KOPT-K1 (cell line): ENCODE data around the gene CDKN1C.

Source experiments
- H3K27ac ChIP-seq: fragments of 200-600 bp; sonication (generic); 2 replicates; pipeline ENCODE4 v1.5.1; 2016; ENCODE audit warnings: antibody characterized with exemption, mild to moderate bottlenecking, low read depth, low read length; ENCODE audit not compliant: poor library complexity, severe bottlenecking
- H3K36me3 ChIP-seq: fragments of 200-600 bp; sonication (generic); 2 replicates; pipeline ENCODE4 v1.5.1; 2017; ENCODE audit warnings: antibody characterized with exemption, mild to moderate bottlenecking, low read length, moderate library complexity; ENCODE audit not compliant: insufficient read depth
- H3K9me3 ChIP-seq: fragments of 200-600 bp; sonication (generic); 2 replicates; pipeline ENCODE4 v1.5.1; 2017; ENCODE audit warnings: antibody characterized with exemption, low read length, mild to moderate bottlenecking; ENCODE audit not compliant: insufficient read depth, poor library complexity, severe bottlenecking

Gene CDKN1C

GRCh38 chr11:2844116-2844842 is 41.3 kb downstream of the CDKN1C start:
- no peak overlapping the region for H3K27ac ChIP-seq
- no peaks in the 10 kb centered on the region for H3K36me3 ChIP-seq
- no peaks in the 10 kb centered on the region for H3K9me3 ChIP-seq

- Histone ChIP-seq H3K27ac (no peak overlapping the region), H3K9me3 (no peaks in the 10 kb centered on the region), H3K36me3 (no peaks in the 10 kb centered on the region)
Observed at GRCh38 chr11:2843551-2843950, 42.0 kb downstream of the CDKN1C start.

- no peaks in the 10 kb centered on the region for H3K36me3 ChIP-seq
Observed at GRCh38 chr11:2842876-2843275, 42.7 kb downstream of the CDKN1C start.

GRCh38 chr11:2841411-2842190 is 44.0 kb downstream of the CDKN1C start:
- Histone ChIP-seq H3K36me3 (no peaks in the 10 kb centered on the region), H3K27ac (no peak overlapping the region), H3K9me3 (no peaks in the 10 kb centered on the region)

More at GRCh38 chr11:2842876-2843275, 42.7 kb downstream of the CDKN1C start:
- no peaks in the 10 kb centered on the region for H3K9me3 ChIP-seq
- H3K27ac ChIP-seq, result no peak overlapping the region

DNA sequence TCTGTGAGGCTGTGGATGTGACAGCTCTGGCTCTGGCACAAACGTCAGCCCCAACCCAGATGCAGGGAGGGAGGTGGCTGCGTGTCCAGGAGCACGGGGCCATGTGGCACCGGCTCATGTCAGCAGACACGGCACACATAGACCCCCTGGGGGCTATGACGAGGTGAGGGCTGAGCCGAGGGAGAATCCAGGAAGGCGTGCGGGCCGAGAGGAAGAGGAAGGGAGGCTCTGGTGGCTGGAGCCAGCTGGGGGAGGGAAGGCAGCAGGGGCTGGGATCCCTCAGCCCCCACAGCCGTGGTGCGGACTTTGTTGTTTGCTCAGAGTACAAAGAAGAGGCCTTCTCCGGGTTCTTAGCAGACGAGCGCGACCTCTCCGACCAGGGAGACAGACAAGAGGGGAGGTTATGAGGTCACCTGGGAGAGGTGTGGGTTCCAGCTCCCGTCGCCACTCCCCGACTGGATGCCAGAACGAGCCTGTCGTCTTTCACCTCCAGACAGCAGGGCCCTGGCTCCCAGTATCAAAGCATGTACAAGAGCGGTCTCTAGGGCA is 46.1 kb downstream of the CDKN1C start:
- H3K9me3 ChIP-seq, result no peaks in the 10 kb centered on the region
- no peaks in the 10 kb centered on the region for H3K36me3 ChIP-seq
- no peak overlapping the region for H3K27ac ChIP-seq

DNA sequence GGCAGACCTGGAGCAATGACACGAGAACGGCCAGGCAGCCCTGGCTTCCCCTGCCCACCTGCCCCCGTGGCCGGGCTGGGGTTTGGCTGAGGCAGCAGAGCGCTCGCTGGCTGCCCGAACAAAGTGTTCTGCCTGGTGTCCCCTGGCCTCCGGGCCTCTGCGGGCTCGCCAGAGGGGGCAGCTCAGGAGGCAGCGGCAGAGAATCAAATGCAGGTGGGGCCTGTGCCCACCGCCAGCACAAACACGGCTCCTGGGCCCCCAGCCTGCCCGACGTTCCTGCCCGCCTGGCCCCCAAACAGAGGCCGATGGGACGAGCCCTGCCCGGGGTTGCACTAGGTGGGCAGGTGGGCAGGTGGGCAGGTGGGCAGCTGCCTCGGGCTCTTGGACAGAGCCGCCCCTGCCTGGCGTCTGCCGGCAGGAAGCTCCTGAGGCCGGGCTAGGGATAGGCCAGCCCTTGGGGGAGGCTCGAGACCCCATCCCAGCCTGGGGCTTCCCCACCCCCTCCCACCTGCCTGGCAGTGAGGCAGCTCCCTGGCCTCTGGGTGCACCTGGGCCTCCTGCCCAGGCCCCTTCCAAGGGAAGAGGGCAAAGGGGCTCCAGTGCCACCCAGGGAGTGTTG is 46.8 kb downstream of the CDKN1C start:
- Histone ChIP-seq H3K36me3 (no peaks in the 10 kb centered on the region), H3K9me3 (no peaks in the 10 kb centered on the region), H3K27ac (no peak overlapping the region)

- no peaks in the 10 kb centered on the region for H3K9me3 ChIP-seq
- no peak overlapping the region for H3K27ac ChIP-seq
- H3K36me3 ChIP-seq, result no peaks in the 10 kb centered on the region
Observed at GRCh38 chr11:2838091-2838490, 47.5 kb downstream of the CDKN1C start.

- Histone ChIP-seq H3K36me3 (no peaks in the 10 kb centered on the region), H3K27ac (no peak overlapping the region), H3K9me3 (no peaks in the 10 kb centered on the region)
Observed at GRCh38 chr11:2837651-2838050, 47.9 kb downstream of the CDKN1C start.

DNA sequence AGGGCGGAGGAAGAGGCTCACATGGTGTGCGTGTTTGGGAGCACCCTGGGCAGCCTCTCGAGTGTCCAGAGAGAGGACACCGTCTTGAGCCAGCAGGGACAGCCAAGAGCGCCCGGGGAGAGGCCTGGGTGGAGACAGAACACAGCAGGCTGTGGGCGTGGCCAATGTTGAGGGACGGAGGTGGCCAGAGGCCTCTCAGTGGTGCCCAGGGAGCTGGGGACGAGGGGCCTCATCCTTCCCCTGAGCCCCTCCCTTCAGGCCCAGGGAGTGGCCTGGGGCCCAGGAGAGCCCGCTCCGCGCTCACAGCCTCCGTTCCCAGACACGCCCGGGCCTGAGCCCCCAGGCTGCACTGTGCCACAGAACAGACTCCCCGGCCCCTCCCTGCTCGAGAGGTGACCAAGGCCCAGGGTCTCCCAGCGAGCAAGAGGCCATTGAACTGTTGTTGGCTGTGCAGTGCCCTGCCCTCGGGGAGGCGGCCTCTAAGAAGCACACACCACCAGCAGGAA is 48.4 kb downstream of the CDKN1C start:
- Histone ChIP-seq H3K9me3 (no peaks in the 10 kb centered on the region), H3K36me3 (no peaks in the 10 kb centered on the region), H3K27ac (no peak overlapping the region)

DNA sequence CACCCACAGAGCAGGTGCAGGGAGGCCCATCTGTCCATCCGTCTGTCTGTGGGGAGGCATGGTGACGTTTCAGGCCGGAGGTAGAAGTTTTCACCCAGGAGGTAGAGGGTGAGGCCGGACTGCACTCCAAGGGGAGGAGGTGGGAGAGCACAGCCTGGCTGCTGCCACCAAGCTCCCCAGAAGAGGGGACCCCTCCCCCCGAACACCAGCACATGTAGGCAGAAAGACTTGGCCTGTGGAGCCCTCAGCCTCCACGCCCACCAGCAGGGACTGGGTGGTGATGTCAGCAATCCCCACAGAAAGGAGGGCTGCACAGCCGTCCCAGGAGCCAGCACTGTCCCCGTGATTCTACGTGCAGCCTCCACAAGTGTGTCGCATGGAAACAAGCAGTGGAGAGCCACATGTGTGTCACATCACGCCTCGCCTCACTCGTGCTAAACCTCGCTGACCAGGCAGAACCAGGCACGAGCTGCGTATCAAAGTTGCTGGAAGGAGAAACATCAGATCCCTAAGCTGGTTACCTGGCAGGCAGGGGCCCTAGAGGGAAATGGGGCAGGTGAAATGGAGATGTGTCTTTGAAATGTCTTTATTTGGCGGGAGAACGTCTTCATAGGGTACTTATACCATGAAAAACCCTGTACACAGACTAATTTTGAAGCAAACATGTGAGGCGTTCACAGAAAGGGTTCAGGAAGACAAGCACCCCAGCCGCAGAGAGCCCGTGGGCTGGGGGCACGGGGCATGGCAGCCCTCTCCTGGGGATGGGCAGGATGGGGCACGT is 49.1 kb downstream of the CDKN1C start:
- Histone ChIP-seq H3K36me3 (no peaks in the 10 kb centered on the region), H3K27ac (no peak overlapping the region), H3K9me3 (no peaks in the 10 kb centered on the region)

GRCh38 chr11:2835751-2836150 is 49.8 kb downstream of the CDKN1C start:
- H3K27ac ChIP-seq, result no peak overlapping the region
- no peaks in the 10 kb centered on the region for H3K9me3 ChIP-seq
- H3K36me3 ChIP-seq, result no peaks in the 10 kb centered on the region

DNA sequence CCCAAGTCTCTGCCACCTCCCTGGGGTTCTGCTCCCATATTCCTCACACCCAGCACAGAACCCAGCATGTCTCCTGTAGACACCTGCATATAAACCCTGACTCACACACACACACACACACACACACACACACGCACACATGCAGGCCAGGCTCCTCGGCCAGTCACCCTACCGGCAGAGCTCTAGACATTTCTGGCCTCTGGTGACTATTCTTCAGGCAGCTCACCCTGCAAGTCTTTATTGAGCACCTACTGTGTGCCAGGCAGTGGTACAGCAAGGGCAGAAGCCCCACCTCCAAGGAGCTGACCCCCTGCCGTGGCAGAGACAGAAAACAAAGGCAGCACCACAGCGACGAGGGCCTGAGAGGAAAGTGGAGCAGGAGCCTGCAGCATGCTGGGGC is 50.3 kb downstream of the CDKN1C start:
- no peaks in the 10 kb centered on the region for H3K9me3 ChIP-seq
- no peak overlapping the region for H3K27ac ChIP-seq
- H3K36me3 ChIP-seq, result no peaks in the 10 kb centered on the region

DNA sequence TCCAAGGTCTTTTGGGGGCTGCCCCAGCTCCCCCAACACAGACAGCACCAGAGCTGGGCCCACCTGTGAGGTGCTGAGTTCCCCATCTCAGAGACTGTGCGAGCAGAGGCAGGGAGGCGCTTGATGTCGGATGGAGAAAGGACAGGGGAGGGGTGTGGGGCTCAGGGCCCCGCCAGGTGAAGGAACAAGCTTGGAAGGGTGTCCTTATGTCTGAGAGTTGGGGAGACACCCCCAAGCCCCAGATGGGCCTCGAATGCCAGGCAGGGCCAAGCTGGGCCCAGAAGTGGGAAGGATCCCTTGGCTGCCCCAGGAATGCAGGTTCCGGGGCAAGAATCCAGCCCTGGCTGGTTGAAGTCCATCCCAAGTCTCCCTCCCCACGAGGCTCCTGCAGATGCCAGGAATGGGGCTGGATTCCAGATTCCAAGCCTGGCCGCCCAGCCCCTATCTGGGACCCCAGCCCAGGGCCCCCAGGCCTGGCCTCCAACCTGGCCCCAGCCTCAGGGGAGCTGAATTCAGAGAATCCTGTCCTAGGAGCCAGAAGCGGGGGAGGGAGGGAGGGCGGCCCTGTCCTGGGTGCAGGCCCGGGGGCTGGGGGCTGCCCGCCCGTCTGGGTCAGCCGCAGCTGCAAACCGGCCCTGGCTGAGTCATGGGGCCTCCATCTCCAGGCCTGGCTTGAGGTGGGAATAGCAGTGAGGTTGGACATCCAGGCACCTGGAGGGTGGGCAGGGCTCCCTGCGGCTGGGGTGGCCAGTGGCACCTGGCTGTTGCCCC is 50.9 kb downstream of the CDKN1C start:
- Histone ChIP-seq H3K36me3 (no peaks in the 10 kb centered on the region), H3K9me3 (peaks cover under 1% of the 10 kb centered on the region), H3K27ac (no peak overlapping the region)
